ENCODE measurements around the gene TIPARP.

The TIPARP gene

GRCh38 chr3:156674046-156674910 lies at the start of gene TIPARP:
Gene TIPARP (plus strand): TSS chr3:156674590. CDS start chr3:156677698, 3,108 bp downstream.
- H3K36me3 Mint-ChIP-seq (ENCODE audit: low read depth): peaks cover 28% of the 10 kb centered on the region
- peaks cover 39% of the 10 kb centered on the region for H3K4me1 Mint-ChIP-seq (ENCODE audit: low read depth)
- no peaks in the 10 kb centered on the region for H3K27me3 Mint-ChIP-seq
- H3K27ac Mint-ChIP-seq: peak within 1 kb of the TSS; percentile 88
- intact Hi-C loops (cut with micrococcal nuclease): loop anchor here (1.0 to 5.0 kb wide), 5 partner anchors 67 to 486 kb away; partner anchors contain the start of genes CCNL1 and SSR3
- peak within 1 kb of the TSS; percentile 93 for H3K4me3 Mint-ChIP-seq
- no peaks in the 10 kb centered on the region for H3K9me3 Mint-ChIP-seq

GRCh38 chr3:156626104-156626503 lies 48.3 kb upstream of the TIPARP start:
- H3K9me3 Mint-ChIP-seq: no peaks in the 10 kb centered on the region
- no peaks in the 10 kb centered on the region for H3K4me1 Mint-ChIP-seq (ENCODE audit: low read depth)
- H3K36me3 Mint-ChIP-seq (ENCODE audit: low read depth): no peaks in the 10 kb centered on the region
- H3K4me3 Mint-ChIP-seq: no peak overlapping the region
- H3K27me3 Mint-ChIP-seq: no peaks in the 10 kb centered on the region
- H3K27ac Mint-ChIP-seq: no peak overlapping the region
- intact Hi-C loops (cut with micrococcal nuclease): no loop called here

DNA sequence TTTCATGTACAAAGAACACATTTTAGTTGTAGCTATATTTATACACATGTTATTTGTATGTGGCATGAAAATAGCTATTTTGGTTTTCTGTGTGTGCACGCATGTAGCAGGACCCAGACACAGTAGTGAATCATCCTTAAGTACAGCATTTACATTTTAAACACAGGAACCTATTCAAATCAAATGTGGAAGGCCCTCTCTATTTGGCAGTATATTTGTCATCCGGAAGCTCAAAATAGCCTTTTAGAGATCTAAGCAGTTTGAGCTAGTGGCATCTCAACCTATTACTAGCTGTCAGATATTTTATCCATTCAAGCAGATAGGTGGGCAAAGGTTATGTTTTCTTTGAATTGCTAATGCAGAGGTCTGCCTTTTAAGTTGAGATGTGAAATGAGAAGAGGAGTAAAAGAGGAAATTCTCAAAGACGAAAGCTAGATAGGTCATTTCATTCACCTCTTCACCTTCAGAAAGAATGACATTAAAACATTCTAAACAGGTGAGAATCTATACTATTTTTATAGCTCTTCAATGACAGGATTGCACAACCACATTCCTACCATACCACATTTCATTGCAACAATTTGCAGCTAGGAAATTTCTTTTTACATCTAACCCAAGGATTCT lies 46.3 kb upstream of the TIPARP start:
- Mint-ChIP-seq H3K27ac (no peak overlapping the region), H3K27me3 (no peaks in the 10 kb centered on the region), H3K4me3 (no peak overlapping the region), H3K4me1 (ENCODE audit: low read depth) (no peaks in the 10 kb centered on the region), H3K36me3 (ENCODE audit: low read depth) (no peaks in the 10 kb centered on the region), H3K9me3 (no peaks in the 10 kb centered on the region)
- intact Hi-C loops (cut with micrococcal nuclease): no loop called here

DNA sequence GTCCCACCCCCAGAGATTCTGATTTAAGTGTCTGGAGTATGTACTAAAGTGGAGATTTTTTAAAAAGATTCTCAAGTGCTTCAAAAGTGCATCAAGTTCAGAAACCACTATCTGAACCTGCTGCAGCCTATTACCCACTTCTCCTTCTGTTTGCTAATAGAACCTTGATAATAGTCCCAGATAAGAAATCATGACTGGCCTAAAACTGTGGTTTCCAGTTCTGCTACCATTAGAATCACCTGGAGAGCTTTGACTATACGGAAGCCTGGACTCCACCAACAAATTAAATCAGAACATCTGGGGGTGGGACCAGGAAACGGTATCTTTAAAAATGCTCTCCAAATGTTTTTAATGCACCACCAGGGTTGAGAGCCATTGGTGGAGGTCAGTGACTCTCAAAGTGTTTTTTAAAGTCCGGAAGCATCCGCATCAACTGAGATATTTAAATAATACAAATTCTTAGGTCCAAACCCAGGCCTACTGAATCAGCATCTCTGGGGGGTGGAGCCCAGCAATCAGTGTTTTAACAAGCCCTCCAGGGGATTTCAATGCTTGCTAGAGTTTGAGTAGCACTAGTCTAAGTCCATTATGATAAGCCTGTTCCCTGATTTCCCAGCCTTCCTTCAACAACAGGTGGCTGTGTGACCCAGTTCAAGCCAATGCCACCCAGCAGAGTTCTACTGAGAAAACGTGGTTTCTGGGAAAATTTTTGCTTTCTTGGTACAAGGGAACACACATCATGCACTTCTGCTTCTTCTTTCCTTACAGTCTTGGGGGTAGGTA lies 45.4 kb upstream of the TIPARP start:
- H3K4me1 Mint-ChIP-seq (ENCODE audit: low read depth): no peaks in the 10 kb centered on the region
- no peaks in the 10 kb centered on the region for H3K27me3 Mint-ChIP-seq
- H3K4me3 Mint-ChIP-seq: no peak overlapping the region
- H3K9me3 Mint-ChIP-seq: no peaks in the 10 kb centered on the region
- no peak overlapping the region for H3K27ac Mint-ChIP-seq
- intact Hi-C loops (cut with micrococcal nuclease): no loop called here
- H3K36me3 Mint-ChIP-seq (ENCODE audit: low read depth): no peaks in the 10 kb centered on the region

DNA sequence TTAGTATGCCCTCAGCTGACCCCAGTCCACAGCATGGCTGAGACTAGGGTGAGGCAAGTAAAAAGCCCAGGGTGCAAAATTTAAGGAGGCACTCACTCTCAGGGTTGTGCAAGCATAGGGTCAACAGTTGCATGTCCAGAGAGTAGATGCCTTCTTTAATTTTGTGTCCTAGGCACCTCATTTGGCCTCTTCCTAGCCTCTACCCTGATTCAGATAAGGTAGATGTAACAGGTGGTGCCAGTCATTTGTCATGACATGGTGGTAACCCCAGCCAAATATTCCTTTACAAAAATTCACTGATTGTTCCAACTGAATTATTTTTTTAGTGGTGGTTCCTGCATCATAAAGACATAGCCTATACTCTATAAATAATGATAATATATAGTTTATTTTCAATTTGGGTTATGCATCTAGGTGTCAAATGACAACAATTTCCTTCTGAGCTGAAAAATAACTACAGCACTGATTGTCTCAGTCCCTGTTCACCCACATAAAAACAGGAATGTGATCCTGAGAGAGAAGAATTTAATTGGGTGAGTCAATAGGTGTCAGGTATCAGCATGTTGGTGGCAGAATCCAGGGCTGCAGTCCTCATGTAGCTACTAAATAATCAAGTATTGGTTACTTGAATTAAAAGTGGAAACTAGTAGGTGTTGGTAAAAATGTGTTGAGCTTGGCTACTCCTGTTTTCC lies 44.2 kb upstream of the TIPARP start:
- intact Hi-C loops (cut with micrococcal nuclease): no loop called here
- no peak overlapping the region for H3K27ac Mint-ChIP-seq

GRCh38 chr3:156630773-156631093 lies 43.7 kb upstream of the TIPARP start:
- Mint-ChIP-seq H3K27me3 (no peaks in the 10 kb centered on the region), H3K27ac (no peak overlapping the region), H3K4me3 (no peak overlapping the region), H3K4me1 (ENCODE audit: low read depth) (no peaks in the 10 kb centered on the region), H3K36me3 (ENCODE audit: low read depth) (no peaks in the 10 kb centered on the region), H3K9me3 (no peaks in the 10 kb centered on the region)
- intact Hi-C loops (cut with micrococcal nuclease): no loop called here

More for the DNA sequence above, 44.2 kb upstream of the TIPARP start:
- Mint-ChIP-seq H3K27me3 (no peaks in the 10 kb centered on the region), H3K9me3 (no peaks in the 10 kb centered on the region), H3K36me3 (ENCODE audit: low read depth) (no peaks in the 10 kb centered on the region), H3K4me1 (ENCODE audit: low read depth) (no peaks in the 10 kb centered on the region), H3K4me3 (no peak overlapping the region)

DNA sequence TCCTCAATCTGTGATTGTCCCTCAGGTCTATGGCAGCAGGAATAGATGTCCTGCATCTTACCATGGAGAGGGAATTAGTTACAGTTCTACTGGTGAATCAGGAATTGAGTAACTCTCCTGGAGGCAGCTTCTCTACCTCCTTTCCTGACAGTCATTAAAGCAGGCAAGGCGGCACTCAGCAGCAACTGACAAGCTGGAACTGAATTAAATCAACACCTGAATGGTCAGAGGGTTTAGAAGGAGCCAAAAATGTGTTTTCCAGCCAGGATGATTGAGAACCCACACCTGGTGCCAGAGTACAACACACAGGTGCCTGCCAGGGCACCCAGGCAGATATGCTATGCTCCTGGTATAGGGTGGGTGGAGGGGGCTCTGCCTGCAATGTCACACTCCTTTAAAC lies 43.1 kb upstream of the TIPARP start:
- Mint-ChIP-seq H3K9me3 (no peaks in the 10 kb centered on the region), H3K36me3 (ENCODE audit: low read depth) (no peaks in the 10 kb centered on the region), H3K27ac (no peak overlapping the region), H3K4me1 (ENCODE audit: low read depth) (no peaks in the 10 kb centered on the region), H3K4me3 (no peak overlapping the region), H3K27me3 (no peaks in the 10 kb centered on the region)
- intact Hi-C loops (cut with micrococcal nuclease): no loop called here

DNA sequence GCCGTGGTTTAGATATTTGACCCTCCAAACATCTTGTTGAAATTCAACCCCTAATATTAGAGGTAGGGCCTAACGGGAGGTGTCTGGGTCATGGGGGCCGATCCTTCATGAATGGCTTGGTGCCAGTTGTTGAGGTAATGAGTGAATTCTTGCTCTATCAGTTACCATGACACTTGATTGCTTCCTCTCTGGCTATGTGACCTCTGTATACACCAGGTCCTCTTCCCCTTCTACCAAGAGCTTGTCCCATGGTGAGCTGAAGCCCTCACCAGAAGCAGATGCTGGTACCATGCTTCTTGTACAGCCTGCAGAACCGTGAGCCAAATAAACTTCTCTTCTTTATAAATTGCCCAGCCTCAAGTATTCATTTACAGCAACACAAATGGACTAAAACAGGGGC lies 41.8 kb upstream of the TIPARP start:
- Mint-ChIP-seq H3K27me3 (no peaks in the 10 kb centered on the region), H3K4me3 (no peak overlapping the region), H3K36me3 (ENCODE audit: low read depth) (no peaks in the 10 kb centered on the region), H3K4me1 (ENCODE audit: low read depth) (no peaks in the 10 kb centered on the region), H3K9me3 (no peaks in the 10 kb centered on the region), H3K27ac (no peak overlapping the region)
- intact Hi-C loops (cut with micrococcal nuclease): no loop called here

- no peak overlapping the region for H3K27ac Mint-ChIP-seq
- H3K9me3 Mint-ChIP-seq: no peaks in the 10 kb centered on the region
- no peak overlapping the region for H3K4me3 Mint-ChIP-seq
- H3K27me3 Mint-ChIP-seq: no peaks in the 10 kb centered on the region
- no peaks in the 10 kb centered on the region for H3K36me3 Mint-ChIP-seq (ENCODE audit: low read depth)
- intact Hi-C loops (cut with micrococcal nuclease): no loop called here
- H3K4me1 Mint-ChIP-seq (ENCODE audit: low read depth): no peaks in the 10 kb centered on the region
Observed at GRCh38 chr3:156633335-156633734, 41.1 kb upstream of the TIPARP start.

- no peak overlapping the region for H3K4me3 Mint-ChIP-seq
- H3K27me3 Mint-ChIP-seq: no peaks in the 10 kb centered on the region
- no peaks in the 10 kb centered on the region for H3K4me1 Mint-ChIP-seq (ENCODE audit: low read depth)
- no peak overlapping the region for H3K27ac Mint-ChIP-seq
- H3K9me3 Mint-ChIP-seq: no peaks in the 10 kb centered on the region
- no peaks in the 10 kb centered on the region for H3K36me3 Mint-ChIP-seq (ENCODE audit: low read depth)
- intact Hi-C loops (cut with micrococcal nuclease): no loop called here
Observed at GRCh38 chr3:156635034-156635433, 39.4 kb upstream of the TIPARP start.

DNA sequence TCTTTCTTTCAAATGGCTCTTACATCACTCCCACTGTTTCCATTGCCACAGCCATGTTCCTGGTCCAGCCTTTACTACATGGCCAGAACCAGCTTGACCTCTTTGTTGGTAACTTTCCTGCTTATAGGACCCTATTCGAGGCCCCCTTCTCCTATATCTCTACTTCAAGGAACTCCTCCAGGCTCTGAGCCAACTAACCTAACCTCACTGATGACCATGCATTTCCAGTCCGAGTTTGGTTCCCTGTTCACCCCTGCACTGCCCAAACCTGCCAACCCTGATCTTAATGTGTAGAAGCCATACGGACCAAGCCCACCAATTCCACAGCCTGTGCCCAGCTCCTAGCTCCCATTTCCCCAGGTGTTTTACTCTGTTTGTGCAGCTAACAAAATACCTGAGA lies 38.4 kb upstream of the TIPARP start:
- Mint-ChIP-seq H3K36me3 (ENCODE audit: low read depth) (no peaks in the 10 kb centered on the region), H3K9me3 (no peaks in the 10 kb centered on the region), H3K27me3 (no peaks in the 10 kb centered on the region), H3K4me3 (no peak overlapping the region), H3K4me1 (ENCODE audit: low read depth) (no peaks in the 10 kb centered on the region), H3K27ac (no peak overlapping the region)
- intact Hi-C loops (cut with micrococcal nuclease): no loop called here

DNA sequence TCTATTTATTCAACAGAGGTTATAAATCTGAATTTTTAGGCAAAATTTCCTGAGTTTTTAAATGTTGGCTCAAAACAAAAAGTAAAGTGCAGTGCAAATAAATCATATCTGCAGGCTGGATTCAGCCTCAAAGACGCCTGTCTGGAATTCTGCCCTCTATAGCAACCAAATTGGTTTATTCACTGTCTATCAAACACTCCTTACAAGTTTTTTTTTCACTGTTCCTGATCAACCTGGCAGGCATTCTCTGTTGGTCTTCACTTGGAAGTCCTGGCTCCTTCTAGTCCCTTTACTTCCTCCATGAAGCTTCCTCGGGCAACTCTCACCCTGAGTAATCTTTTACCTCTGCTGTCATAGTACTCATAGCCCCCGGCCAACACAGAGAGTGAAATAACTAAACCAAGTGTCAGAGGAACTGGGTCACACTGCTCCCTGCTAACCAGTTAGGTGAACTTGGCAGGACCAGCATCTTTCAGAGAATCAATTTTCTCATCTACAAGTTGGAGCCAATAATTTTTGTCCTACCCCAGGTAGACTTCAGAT lies 36.8 kb upstream of the TIPARP start:
- Mint-ChIP-seq H3K27ac (no peak overlapping the region), H3K36me3 (ENCODE audit: low read depth) (no peaks in the 10 kb centered on the region), H3K9me3 (no peaks in the 10 kb centered on the region), H3K4me3 (no peak overlapping the region), H3K4me1 (ENCODE audit: low read depth) (no peaks in the 10 kb centered on the region), H3K27me3 (no peaks in the 10 kb centered on the region)
- intact Hi-C loops (cut with micrococcal nuclease): no loop called here

DNA sequence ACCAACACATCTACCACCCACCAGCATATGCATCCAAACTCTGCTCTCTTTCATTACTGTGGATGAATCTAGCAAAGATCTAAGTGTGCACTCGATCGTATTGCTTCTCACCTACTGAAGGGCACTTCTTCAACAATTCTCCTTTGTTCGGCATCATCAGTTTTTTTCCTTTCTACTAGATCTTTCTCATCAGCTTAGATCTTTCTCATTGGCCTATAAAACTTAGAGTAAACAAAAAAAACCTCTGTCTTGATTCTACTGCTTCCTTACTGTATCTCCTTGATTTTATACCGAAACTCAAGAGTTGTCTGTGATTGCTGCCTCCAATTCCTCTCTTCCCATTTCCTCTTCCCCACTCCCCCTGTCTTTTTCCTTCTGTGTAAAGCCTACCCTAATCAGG lies 36.1 kb upstream of the TIPARP start:
- Mint-ChIP-seq H3K9me3 (no peaks in the 10 kb centered on the region), H3K27me3 (no peaks in the 10 kb centered on the region), H3K4me1 (ENCODE audit: low read depth) (peaks cover 6% of the 10 kb centered on the region), H3K36me3 (ENCODE audit: low read depth) (no peaks in the 10 kb centered on the region), H3K4me3 (no peak overlapping the region), H3K27ac (no peak overlapping the region)
- intact Hi-C loops (cut with micrococcal nuclease): no loop called here
